ENCODE measurements around the gene OXLD1. TPM values are rescaled to one million over a fixed set of nuclear protein-coding genes. Genes with fewer than 3 reads are reported as not detected.

OXLD1 gene
- total RNA-seq, 1 experiment from 2014 or later = 37.0 TPM

GRCh38 chr17:81682565-81683207 lies 16.3 kb upstream of the OXLD1 start:
- intact Hi-C loops (cut with micrococcal nuclease; ENCODE audit: unreplicated experiment) = loop anchor here (1.0 kb wide), 1 partner anchor 21 kb away; the partner anchor contains the start of gene MRPL12
- CTCF ChIA-PET = no interaction called here

DNA sequence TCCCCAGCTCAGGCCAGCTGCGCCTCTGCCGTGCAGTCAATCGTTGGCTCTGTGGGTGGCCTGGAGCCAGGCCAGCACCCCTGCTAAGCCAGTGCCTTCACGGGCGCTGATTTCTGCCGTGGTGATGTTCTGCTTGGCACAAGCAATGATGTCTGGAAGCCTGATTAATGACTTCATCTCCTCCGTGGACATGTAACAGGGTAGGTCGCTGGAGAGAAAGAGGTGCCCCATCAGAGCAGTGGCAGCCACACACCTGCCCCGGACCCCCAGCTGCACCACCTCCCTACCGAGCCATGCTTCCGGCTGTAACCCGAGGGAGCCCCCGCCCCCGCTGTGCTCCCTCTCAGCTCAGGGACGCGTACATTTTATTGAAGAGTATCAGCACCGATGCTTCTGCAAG lies 15.3 kb upstream of the OXLD1 start:
- no peaks in the 10 kb centered on the region; the same call in none of the 2 replicates for H3K36me3 ChIP-seq (ENCODE audit: control insufficient read depth, insufficient read depth, low read length)
- no peaks in the 10 kb centered on the region for H3K27me3 Mint-ChIP-seq (ENCODE audit: insufficient read depth, unreplicated experiment)
- H3K4me3 ChIP-seq (ENCODE audit: low read depth, low read length) = no peak overlapping the region
- H3K4me1 Mint-ChIP-seq (ENCODE audit: low read depth, unreplicated experiment) = no peaks in the 10 kb centered on the region
- H3K9me3 ChIP-seq = no peaks in the 10 kb centered on the region
- CTCF ChIA-PET = no interaction called here
- 0 out of 2 replicates have a peak, but pooled peaks cover 10% of the 10 kb centered on the region for H3K4me1 ChIP-seq
- BruUV-seq (replicated peaks) = no TSS peak
- H3K9me3 Mint-ChIP-seq (ENCODE audit: unreplicated experiment) = no peaks in the 10 kb centered on the region
- DNase-seq = no peak
- no peaks in the 10 kb centered on the region for H3K27me3 ChIP-seq (replicated peaks; ENCODE audit: control insufficient read depth, insufficient read depth, low read length)
- no peak overlapping the region for H3K27ac Mint-ChIP-seq (ENCODE audit: unreplicated experiment)
- POLR2A ChIA-PET = no interaction called here
- TF ChIP-seq, protein P1, sequence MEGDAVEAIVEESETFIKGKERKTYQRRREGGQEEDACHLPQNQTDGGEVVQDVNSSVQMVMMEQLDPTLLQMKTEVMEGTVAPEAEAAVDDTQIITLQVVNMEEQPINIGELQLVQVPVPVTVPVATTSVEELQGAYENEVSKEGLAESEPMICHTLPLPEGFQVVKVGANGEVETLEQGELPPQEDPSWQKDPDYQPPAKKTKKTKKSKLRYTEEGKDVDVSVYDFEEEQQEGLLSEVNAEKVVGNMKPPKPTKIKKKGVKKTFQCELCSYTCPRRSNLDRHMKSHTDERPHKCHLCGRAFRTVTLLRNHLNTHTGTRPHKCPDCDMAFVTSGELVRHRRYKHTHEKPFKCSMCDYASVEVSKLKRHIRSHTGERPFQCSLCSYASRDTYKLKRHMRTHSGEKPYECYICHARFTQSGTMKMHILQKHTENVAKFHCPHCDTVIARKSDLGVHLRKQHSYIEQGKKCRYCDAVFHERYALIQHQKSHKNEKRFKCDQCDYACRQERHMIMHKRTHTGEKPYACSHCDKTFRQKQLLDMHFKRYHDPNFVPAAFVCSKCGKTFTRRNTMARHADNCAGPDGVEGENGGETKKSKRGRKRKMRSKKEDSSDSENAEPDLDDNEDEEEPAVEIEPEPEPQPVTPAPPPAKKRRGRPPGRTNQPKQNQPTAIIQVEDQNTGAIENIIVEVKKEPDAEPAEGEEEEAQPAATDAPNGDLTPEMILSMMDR (IDR thresholded peaks at IDR 0.05; ENCODE audit: insufficient read depth in 1 of 2, low read depth in 1 of 2, low read length in 1 of 2, severe bottlenecking in 1 of 2, unreplicated experiment in 1 of 2) = no peak
- intact Hi-C loops (cut with micrococcal nuclease; ENCODE audit: unreplicated experiment) = no loop called here
- peaks cover 38% of the 10 kb centered on the region for H3K36me3 Mint-ChIP-seq (ENCODE audit: insufficient read depth, unreplicated experiment)
- peak overlapping the region; percentile 97 for H3K4me3 Mint-ChIP-seq (ENCODE audit: unreplicated experiment)

More at GRCh38 chr17:81682565-81683207, 16.3 kb upstream of the OXLD1 start:
- no peaks in the 10 kb centered on the region for H3K9me3 Mint-ChIP-seq (ENCODE audit: unreplicated experiment)
- Histone ChIP-seq H3K36me3 (ENCODE audit: control insufficient read depth, insufficient read depth, low read length) (peaks cover 2% of the 10 kb centered on the region), H3K4me1 (0 out of 2 replicates have a peak, but pooled peaks cover 10% of the 10 kb centered on the region), H3K9me3 (no peaks in the 10 kb centered on the region), H3K4me3 (ENCODE audit: low read depth, low read length) (peak overlapping the region; percentile 89), H3K27me3 (replicated peaks; ENCODE audit: control insufficient read depth, insufficient read depth, low read length) (no peaks in the 10 kb centered on the region)
- no peaks in the 10 kb centered on the region for H3K4me1 Mint-ChIP-seq (ENCODE audit: low read depth, unreplicated experiment)
- TF ChIP-seq, protein P1 (IDR thresholded peaks at IDR 0.05; ENCODE audit: insufficient read depth in 1 of 2, low read depth in 1 of 2, low read length in 1 of 2, severe bottlenecking in 1 of 2, unreplicated experiment in 1 of 2) = no peak
- POLR2A ChIA-PET = interaction anchor here (0.7 to 1.6 kb wide), 4 partner anchors 15 to 25 kb away, joined by 3 to 45 read pairs (median 5); partner anchors contain the start of gene MRPL12
- peaks cover 36% of the 10 kb centered on the region for H3K36me3 Mint-ChIP-seq (ENCODE audit: insufficient read depth, unreplicated experiment)
- no TSS peak for BruUV-seq (replicated peaks)
- H3K27ac Mint-ChIP-seq (ENCODE audit: unreplicated experiment) = peak overlapping the region; percentile 95
- H3K4me3 Mint-ChIP-seq (ENCODE audit: unreplicated experiment) = peak overlapping the region; percentile 97
- no peaks in the 10 kb centered on the region for H3K27me3 Mint-ChIP-seq (ENCODE audit: insufficient read depth, unreplicated experiment)
- DNase-seq = no peak

DNA sequence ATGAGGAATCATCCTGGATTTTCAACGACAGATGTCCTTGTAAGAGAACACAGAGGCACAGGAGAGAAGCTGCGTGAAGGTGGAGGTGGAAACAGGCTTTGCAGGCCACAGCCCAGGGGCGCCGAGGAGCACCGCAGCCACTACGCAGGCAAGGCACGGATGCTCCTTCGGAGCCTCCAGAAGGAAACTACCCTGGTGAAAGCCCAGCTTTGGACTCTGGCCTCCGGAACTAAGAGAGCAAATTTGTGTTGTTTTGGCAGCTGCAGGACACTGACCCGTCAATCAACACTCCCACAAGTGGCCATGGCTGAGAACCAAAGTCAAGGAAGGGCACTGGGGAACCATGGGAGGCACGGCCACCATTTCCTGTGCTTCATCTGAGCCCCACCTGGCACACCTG lies 13.7 kb upstream of the OXLD1 start:
- CTCF ChIA-PET = no interaction called here
- no TSS peak for BruUV-seq (replicated peaks)

More for the DNA sequence above, 13.7 kb upstream of the OXLD1 start:
- H3K4me3 ChIP-seq (ENCODE audit: low read depth, low read length) = no peak overlapping the region
- no peaks in the 10 kb centered on the region for H3K27me3 Mint-ChIP-seq (ENCODE audit: insufficient read depth, unreplicated experiment)
- no peaks in the 10 kb centered on the region for H3K27me3 ChIP-seq (replicated peaks; ENCODE audit: control insufficient read depth, insufficient read depth, low read length)
- no peaks in the 10 kb centered on the region for H3K9me3 Mint-ChIP-seq (ENCODE audit: unreplicated experiment)
- TF ChIP-seq, protein P1 (IDR thresholded peaks at IDR 0.05; ENCODE audit: insufficient read depth in 1 of 2, low read depth in 1 of 2, low read length in 1 of 2, severe bottlenecking in 1 of 2, unreplicated experiment in 1 of 2) = no peak
- DNase-seq = no peak
- H3K4me1 Mint-ChIP-seq (ENCODE audit: low read depth, unreplicated experiment) = peaks cover 5% of the 10 kb centered on the region
- H3K4me3 Mint-ChIP-seq (ENCODE audit: unreplicated experiment) = no peak overlapping the region
- intact Hi-C loops (cut with micrococcal nuclease; ENCODE audit: unreplicated experiment) = no loop called here
- H3K27ac Mint-ChIP-seq (ENCODE audit: unreplicated experiment) = no peak overlapping the region
- peaks cover 40% of the 10 kb centered on the region for H3K36me3 Mint-ChIP-seq (ENCODE audit: insufficient read depth, unreplicated experiment)
- POLR2A ChIA-PET = no interaction called here
- H3K36me3 ChIP-seq (ENCODE audit: control insufficient read depth, insufficient read depth, low read length) = no peaks in the 10 kb centered on the region; the same call in 1 of the 2 replicates
- H3K4me1 ChIP-seq = 0 out of 2 replicates have a peak, but pooled peaks cover 8% of the 10 kb centered on the region
- H3K9me3 ChIP-seq = no peaks in the 10 kb centered on the region
